K562 (cell line): ENCODE measurements around the gene PPP2R2B.

ENCODE experiments used
- CBX3 ChIP-seq, 2 experiments: IDR thresholded peaks; 1 replicate in 1 of 2; 2 replicates in 1 of 2; pipeline ENCODE4 v1.6.1; 2012; ENCODE audit warnings: inconsistent platforms in 2 of 2, low read length in 2 of 2, borderline replicate concordance in 1 of 2, control low read depth in 1 of 2
- EP300 ChIP-seq: IDR thresholded peaks from 2 replicates; pipeline ENCODE4 v1.6.1; 2012; ENCODE audit warnings: low read length, improper control_type of control experiment
- EZH2 ChIP-seq: IDR thresholded peaks from 2 replicates; pipeline ENCODE4 v1.6.1; 2012; ENCODE audit warnings: low read depth, mild to moderate bottlenecking, inconsistent platforms, low read length, borderline replicate concordance
- FOS ChIP-seq: IDR thresholded peaks from 3 replicates; pipeline ENCODE4 v1.6.1; 2011; ENCODE audit not compliant: insufficient read length; ENCODE audit errors: extremely low read depth
- GTF2E2 ChIP-seq: fragments of 200-800 bp; sonication (Bioruptor generic); IDR thresholded peaks from 2 replicates; pipeline ENCODE4 v1.6.1; 2016; ENCODE audit warnings: missing genetic modification characterization, missing compliant biosample characterization
- GTF2F1 ChIP-seq: IDR thresholded peaks from 2 replicates; pipeline ENCODE4 v1.6.1; 2011; ENCODE audit warnings: low read depth, low read length, improper control_type of control experiment
- JUN ChIP-seq, 2 experiments: sonication (generic) in 1 of 2; formaldehyde crosslinking in 1 of 2; IDR thresholded peaks; 2 replicates each; pipeline versions ENCODE4 v1.6.1 to v1.8.0; 2012 to 2022; ENCODE audit warnings: borderline replicate concordance in 2 of 2, mild to moderate bottlenecking in 2 of 2, improper control_type of control experiment in 1 of 2, low read depth in 1 of 2, low read length in 1 of 2, missing genetic modification reagents in 1 of 2
- PHF8 ChIP-seq: fragments of 200-600 bp; sonication (generic); IDR thresholded peaks from 2 replicates; pipeline ENCODE4 v1.6.1; 2012; ENCODE audit warnings: mixed run types, mild to moderate bottlenecking, inconsistent platforms, low read length, moderate library complexity, borderline replicate concordance
- ZNF785 ChIP-seq: fragments of 250-450 bp; sonication (Bioruptor Pico); IDR thresholded peaks from 2 replicates; pipeline ENCODE4 v1.4.0; 2020; ENCODE audit warnings: mild to moderate bottlenecking

DNA sequence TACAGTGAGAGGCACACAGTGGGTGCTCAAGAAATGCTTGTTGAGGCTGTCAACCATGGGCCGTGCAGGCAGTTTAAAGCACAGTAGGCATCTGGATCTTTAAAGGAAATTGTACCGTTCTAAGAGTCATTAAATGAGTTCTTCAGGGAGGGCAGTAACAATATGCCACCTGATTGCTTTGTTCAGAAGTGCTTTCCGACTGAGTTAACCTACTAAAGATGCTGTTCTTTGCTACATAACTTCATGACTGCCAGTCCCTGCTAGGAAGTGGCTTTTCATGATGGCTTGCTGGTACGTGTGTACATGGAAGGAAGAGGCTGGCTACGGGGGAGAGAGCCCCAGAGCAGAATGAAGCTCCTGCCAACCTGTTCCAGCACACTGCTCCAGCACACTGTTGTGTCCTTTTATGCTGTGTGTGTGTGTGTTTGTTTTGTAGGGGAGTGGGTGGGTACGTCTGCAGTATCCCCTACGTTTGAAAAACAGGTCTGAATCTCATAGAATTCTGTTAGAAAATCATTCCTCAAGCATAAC lies 41.9 kb upstream of the PPP2R2B start:
- TF ChIP-seq GTF2E2 (tag) (no peak), EZH2 (no peak), FOS (no peak), JUN (IDR thresholded peaks at IDR 0.05; ENCODE audit: borderline replicate concordance, low read depth, low read length) (no peak), JUN (CRISPR knock-in tag; IDR thresholded peaks at IDR 0.05; ENCODE audit: borderline replicate concordance) (no peak), GTF2F1 (no peak), PHF8 (no peak), ZNF785 (CRISPR knock-in tag) (no peak), CBX3 (IDR thresholded peaks at IDR 0.05; ENCODE audit: borderline replicate concordance in 1 of 2, low read length in 2 of 2) (no peak), EP300 (no peak)
